K562 treated with DMSO at 1 percent for 4 hours (cell line): ENCODE measurements around the gene DSTN. TPM values are rescaled to one million over a fixed set of nuclear protein-coding genes. Genes with fewer than 3 reads are reported as not detected.

Source experiments
- total RNA-seq: library from RNA; unstranded; fragments of 300-600 nt; gene quantifications from 2 replicates; pipeline ENCODE4 v1.2.3, GENCODE V29; 2022; ENCODE audit not compliant: insufficient read depth

DSTN gene
- total RNA-seq = 61.0 and 70.3 TPM in 2 replicates

GRCh38 chr20:17569616-17570346 lies at the start of gene DSTN:
Gene DSTN, plus strand, starts transcription at chr20:17570075. Its CDS starts 134 bp downstream, at chr20:17570209.

GRCh38 chr20:17530716-17531664 lies 38.9 kb upstream of the DSTN start, which contains the start of gene BFSP1:
Gene BFSP1, minus strand, starts transcription at chr20:17531379. Its CDS starts 50 bp downstream, at chr20:17531329.

Other genes starting within 250 kb of the DSTN start
- 0.84 and 1.2 TPM in 2 replicates for gene BFSP1, start 38.7 kb upstream of the DSTN start, total RNA-seq
- 47.8 and 53.4 TPM in 2 replicates for gene RRBP1, start 112.2 kb downstream of the DSTN start, total RNA-seq
- not detected in 2 replicates for gene BANF2, start 129.9 kb downstream of the DSTN start, total RNA-seq